Measurements from ENCODE around the gene OTOG.

Gene OTOG

DNA sequence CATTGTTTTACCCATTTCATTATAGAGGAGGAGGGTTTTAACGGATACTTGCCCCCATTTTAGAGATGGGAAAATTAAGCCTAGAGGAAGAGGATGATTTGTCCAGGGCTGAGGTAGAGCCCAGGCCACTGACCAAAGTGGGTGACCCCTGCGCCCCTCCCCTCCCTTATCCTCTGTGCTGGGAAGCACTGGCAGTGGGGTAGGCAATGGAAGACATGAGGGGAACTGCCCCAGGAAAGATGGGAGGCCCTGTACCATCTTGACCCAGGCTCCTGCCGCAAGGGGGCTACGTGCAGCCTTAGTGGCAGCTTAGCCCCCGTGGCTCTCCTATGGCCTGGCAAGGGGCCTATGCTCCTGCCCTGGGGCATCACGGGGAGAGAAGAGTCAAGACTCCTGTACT is 95.9 kb downstream of the OTOG start:
- no peak for DNase-seq (ENCODE audit: low read depth)
- TF ChIP-seq, protein P1, sequence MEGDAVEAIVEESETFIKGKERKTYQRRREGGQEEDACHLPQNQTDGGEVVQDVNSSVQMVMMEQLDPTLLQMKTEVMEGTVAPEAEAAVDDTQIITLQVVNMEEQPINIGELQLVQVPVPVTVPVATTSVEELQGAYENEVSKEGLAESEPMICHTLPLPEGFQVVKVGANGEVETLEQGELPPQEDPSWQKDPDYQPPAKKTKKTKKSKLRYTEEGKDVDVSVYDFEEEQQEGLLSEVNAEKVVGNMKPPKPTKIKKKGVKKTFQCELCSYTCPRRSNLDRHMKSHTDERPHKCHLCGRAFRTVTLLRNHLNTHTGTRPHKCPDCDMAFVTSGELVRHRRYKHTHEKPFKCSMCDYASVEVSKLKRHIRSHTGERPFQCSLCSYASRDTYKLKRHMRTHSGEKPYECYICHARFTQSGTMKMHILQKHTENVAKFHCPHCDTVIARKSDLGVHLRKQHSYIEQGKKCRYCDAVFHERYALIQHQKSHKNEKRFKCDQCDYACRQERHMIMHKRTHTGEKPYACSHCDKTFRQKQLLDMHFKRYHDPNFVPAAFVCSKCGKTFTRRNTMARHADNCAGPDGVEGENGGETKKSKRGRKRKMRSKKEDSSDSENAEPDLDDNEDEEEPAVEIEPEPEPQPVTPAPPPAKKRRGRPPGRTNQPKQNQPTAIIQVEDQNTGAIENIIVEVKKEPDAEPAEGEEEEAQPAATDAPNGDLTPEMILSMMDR (conservative IDR thresholded peaks at IDR 0.05; ENCODE audit: low read depth, low read length) = no peak
- no peak overlapping the region for H3K4me3 ChIP-seq (ENCODE audit: low read depth, low read length)

DNA sequence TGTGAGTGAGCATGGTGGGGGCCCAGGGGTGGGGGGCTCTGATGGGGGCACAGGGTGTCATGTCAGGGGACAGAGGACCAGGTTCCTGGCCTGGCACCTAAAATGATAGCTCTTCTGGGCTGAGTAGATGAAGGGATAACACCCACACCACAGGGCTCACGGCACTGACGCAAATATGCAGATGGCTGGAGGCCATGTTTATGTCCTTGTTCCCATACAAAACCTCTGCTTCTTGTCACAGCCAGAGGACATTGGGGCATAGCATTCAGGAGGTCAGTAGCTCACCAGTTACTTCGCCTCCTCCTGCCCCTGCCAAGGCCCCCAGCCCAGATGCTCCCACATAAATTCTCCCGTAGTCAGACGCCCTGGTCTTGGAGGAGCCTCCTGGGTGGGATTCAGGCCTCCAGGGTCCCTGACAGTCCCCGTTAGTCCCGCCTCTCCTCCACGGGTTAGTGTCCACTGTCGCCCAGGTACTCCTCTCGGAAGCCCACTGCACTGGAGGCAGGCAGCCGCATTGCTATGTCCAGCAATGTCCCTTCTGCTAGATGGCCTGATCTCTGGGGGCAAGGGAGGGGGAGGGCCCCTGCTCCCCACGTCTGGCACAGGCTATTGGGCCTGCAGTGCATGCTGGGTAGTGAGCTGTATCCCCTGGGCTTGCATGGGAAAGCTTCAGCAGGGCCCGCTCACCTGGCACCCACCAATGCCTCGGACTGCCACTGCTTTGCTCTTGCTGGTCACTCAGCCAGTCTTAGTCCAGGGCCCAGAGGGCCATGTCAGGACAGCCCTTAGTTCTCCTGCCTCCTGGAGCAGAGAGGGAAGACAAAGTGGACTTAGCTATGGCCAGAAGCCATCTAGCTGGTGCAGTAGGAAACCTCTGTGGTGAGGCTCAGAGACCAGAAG is 96.7 kb downstream of the OTOG start:
- no peak for DNase-seq (ENCODE audit: low read depth)
- H3K4me3 ChIP-seq (ENCODE audit: low read depth, low read length) = no peak overlapping the region
- TF ChIP-seq, protein P1 (conservative IDR thresholded peaks at IDR 0.05; ENCODE audit: low read depth, low read length) = no peak

DNA sequence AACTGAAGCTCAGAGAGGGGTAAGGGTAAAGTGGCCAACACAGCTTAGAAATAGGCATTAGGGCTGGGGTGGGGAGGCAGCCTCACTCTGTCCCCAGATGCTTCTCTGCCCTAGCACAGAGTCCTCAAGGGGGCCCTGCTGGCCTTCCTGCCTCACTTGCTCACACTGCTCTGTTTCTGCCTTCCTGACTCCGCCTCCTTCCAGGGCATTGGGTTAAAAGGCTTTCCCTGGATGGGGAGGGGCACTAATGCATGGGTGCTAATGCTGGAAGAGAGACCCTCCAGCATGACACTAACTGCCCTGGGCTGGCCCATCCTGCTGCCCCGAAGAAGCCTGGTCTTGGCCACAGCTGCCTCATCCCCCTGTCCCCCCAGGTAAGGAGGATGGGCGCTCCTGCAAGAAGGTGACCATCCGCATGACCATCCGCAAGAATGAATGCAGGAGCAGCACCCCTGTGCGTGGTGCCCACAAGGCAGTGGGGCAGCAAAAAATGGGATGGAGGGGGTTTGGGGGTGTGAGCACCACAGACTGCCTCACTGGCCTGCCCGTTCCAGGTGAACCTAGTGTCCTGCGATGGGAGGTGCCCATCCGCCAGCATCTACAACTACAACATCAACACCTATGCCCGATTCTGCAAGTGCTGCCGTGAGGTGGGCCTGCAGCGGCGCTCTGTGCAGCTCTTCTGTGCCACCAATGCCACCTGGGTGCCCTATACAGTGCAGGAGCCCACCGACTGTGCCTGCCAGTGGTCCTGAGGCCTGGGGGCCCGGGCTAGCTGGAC is 98.3 kb downstream of the OTOG start:
- TF ChIP-seq, protein P1 (conservative IDR thresholded peaks at IDR 0.05; ENCODE audit: low read depth, low read length) = no peak
- no peak for DNase-seq (ENCODE audit: low read depth)
- no peak overlapping the region for H3K4me3 ChIP-seq (ENCODE audit: low read depth, low read length)

DNA sequence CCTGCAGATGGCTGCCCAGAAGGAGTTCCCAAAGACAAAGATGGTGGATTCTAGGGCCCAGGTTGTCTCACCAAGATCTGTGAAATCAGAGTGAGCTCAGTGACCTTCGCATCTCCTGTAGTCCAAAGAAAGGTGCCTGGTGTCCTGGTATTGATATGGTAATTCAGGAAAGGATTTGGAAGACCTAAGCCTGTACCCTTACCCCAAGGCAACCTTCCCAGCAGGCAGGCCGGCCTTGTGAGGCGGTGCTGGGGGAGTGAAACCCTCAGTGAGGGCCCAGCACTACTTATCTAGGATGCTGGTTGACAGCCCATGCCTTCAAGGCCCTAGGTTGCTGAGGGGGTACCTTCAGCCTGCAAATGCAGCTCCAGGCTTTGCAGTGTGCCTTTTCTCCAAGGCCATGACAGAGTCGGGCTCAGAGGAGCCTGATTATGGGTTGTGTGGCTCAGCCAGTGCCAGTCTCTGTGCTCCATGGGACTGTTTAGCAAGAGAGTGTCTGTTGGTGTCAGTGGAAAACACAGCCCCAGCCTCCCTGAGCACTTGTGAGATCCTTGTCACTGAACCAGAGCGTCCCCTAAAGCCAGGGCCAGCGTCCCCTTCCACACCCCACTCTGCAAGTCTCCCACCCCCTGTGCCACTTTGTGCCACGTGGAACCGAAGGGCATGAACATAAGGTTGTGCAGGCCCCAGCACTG is 99.5 kb downstream of the OTOG start:
- no peak for DNase-seq (ENCODE audit: low read depth)
- no peak overlapping the region for H3K4me3 ChIP-seq (ENCODE audit: low read depth, low read length)
- TF ChIP-seq, protein P1 (conservative IDR thresholded peaks at IDR 0.05; ENCODE audit: low read depth, low read length) = no peak

DNA sequence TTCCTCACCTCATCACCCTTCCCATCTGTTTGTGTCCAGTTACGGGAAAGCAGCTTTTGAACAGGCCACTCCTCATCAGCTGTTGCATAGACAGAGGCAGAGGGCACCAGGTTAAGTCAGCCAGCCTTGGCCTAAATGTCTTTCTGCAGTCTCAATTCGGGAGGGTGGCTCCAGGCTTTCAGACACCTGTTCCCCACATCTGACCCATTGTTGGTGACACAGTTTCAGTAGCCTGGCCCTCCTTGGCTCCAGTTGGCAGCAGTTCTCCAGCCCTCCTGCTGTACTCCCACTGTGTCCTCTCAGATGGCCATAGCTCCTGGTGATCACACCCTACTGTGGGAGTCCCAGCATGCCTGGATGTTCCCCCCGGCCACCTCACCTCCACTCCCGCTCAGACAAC is 101.5 kb downstream of the OTOG start:
- no peak overlapping the region for H3K4me3 ChIP-seq (ENCODE audit: low read depth, low read length)
- TF ChIP-seq, protein P1 (conservative IDR thresholded peaks at IDR 0.05; ENCODE audit: low read depth, low read length) = no peak
- no peak for DNase-seq (ENCODE audit: low read depth)

DNA sequence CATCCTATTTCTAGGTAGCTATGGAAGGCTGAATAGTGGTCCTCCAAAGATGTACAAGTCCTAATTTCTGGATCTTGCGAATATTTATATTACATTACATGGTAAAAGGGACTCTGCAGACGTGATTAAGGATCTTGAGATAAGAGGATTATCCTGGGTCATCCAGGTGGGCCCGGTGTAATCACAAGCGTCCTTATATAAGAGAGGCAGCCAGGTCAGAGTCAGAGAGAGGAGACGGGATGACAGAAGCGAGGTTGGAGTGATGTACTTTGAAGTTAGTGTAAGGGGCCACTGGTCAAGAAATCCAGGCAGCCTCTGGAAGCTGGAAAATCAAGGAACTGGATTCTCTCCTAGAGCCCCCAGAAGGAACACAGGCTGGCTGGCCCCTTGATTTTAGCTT is 102.2 kb downstream of the OTOG start:
- TF ChIP-seq, protein P1 (conservative IDR thresholded peaks at IDR 0.05; ENCODE audit: low read depth, low read length) = no peak
- H3K4me3 ChIP-seq (ENCODE audit: low read depth, low read length) = no peak overlapping the region
- DNase-seq (ENCODE audit: low read depth) = no peak
